HepG2 (cell line): ENCODE measurements around the gene KLRC4.

Experiments used
- CHD4 ChIP-seq: fragments of 200-600 bp; sonication (generic); IDR thresholded peaks from 2 replicates; pipeline ENCODE4 v1.7.0; 2017; ENCODE audit warnings: mild to moderate bottlenecking, low read length, borderline replicate concordance
- CTCF ChIP-seq: sonication (generic); formaldehyde crosslinking; IDR thresholded peaks from 2 replicates; pipeline ENCODE4 v1.5.0; 2020; ENCODE audit warnings: mild to moderate bottlenecking, missing genetic modification reagents, moderate library complexity
- FOXC1 ChIP-seq: sonication (generic); formaldehyde crosslinking; IDR thresholded peaks from 2 replicates; pipeline ENCODE4 v1.8.0; 2022; ENCODE audit warnings: mild to moderate bottlenecking, missing genetic modification reagents, borderline replicate concordance
- HMGXB4 ChIP-seq, 2 experiments: sonication (generic) in 1 of 2; formaldehyde crosslinking in 1 of 2; IDR thresholded peaks; 2 replicates each; pipeline versions ENCODE4 v1.4.0 to v1.6.1; 2018 to 2020; ENCODE audit warnings: missing genetic modification reagents in 2 of 2, borderline replicate concordance in 1 of 2, low read depth in 1 of 2, mild to moderate bottlenecking in 1 of 2, missing biosample characterization in 1 of 2
- MAX ChIP-seq: IDR thresholded peaks from 2 replicates; pipeline ENCODE4 v1.6.1; 2012; ENCODE audit warnings: inconsistent platforms
- NBN ChIP-seq: fragments of 450-650 bp; conservative IDR thresholded peaks from 2 replicates; pipeline ENCODE4 v1.6.1; 2017
- PHF21A ChIP-seq: sonication (generic); formaldehyde crosslinking; IDR thresholded peaks from 2 replicates; pipeline ENCODE4 v1.5.0; 2020; ENCODE audit warnings: mild to moderate bottlenecking, missing genetic modification reagents
- POGZ ChIP-seq: sonication (generic); formaldehyde crosslinking; IDR thresholded peaks from 2 replicates; pipeline ENCODE4 v1.4.0; 2020; ENCODE audit warnings: mild to moderate bottlenecking, missing genetic modification reagents
- POLR2A ChIP-seq, 2 experiments: IDR thresholded peaks; 2 replicates each; pipeline ENCODE4 v1.6.1; 2011; ENCODE audit warnings: low read depth in 2 of 2, low read length in 2 of 2, mild to moderate bottlenecking in 1 of 2, moderate library complexity in 1 of 2; ENCODE audit not compliant: insufficient read depth in 1 of 2
- STAT6 ChIP-seq: sonication (generic); formaldehyde crosslinking; IDR thresholded peaks from 2 replicates; pipeline ENCODE4 v1.4.0; 2020; ENCODE audit warnings: missing genetic modification reagents, mild to moderate bottlenecking, borderline replicate concordance
- ZBTB21 ChIP-seq: sonication (generic); formaldehyde crosslinking; IDR thresholded peaks from 2 replicates; pipeline ENCODE4 v1.4.0; 2020; ENCODE audit warnings: missing genetic modification reagents

- no peak for TF ChIP-seq POLR2A (IDR thresholded peaks at IDR 0.05; ENCODE audit: insufficient read depth in 1 of 2, low read depth in 2 of 2, low read length in 2 of 2)
- TF ChIP-seq STAT6 (CRISPR knock-in tag): no peak
- no peak for TF ChIP-seq FOXC1 (CRISPR knock-in tag)
- no peak for TF ChIP-seq CTCF (CRISPR knock-in tag)
- no peak for TF ChIP-seq NBN
- no peak for TF ChIP-seq ZBTB21 (CRISPR knock-in tag)
- no peak for TF ChIP-seq CHD4
- TF ChIP-seq HMGXB4 (CRISPR knock-in tag; IDR thresholded peaks at IDR 0.05; ENCODE audit: borderline replicate concordance in 1 of 2, low read depth in 1 of 2): no peak
- no peak for TF ChIP-seq POGZ (CRISPR knock-in tag)
- TF ChIP-seq MAX: no peak
- TF ChIP-seq PHF21A: no peak
Measured at GRCh38 chr12:10384191-10384590, 25.4 kb downstream of the KLRC4 start.
